Glomerular endothelial cell (primary cell): ENCODE data around the gene FAM174B. TPM values are rescaled to one million over a fixed set of nuclear protein-coding genes. Genes with fewer than 3 reads are reported as not detected.

Source experiments
- DNase-seq: peaks from one replicate; pipeline ENCODE4 v3.0.0-alpha.2; 2011; ENCODE audit warnings: low read depth, low spot score; ENCODE audit errors: extremely low read depth
- total RNA-seq: library from RNA; depleted of rRNA; stranded (reverse); fragments of >200 nt; gene quantifications from 2 replicates; pipeline ENCODE4 v1.2.3, GENCODE V29; 2015

The FAM174B gene
- total RNA-seq, 1 donor from 2014 or later, result 51.1 TPM

DNA sequence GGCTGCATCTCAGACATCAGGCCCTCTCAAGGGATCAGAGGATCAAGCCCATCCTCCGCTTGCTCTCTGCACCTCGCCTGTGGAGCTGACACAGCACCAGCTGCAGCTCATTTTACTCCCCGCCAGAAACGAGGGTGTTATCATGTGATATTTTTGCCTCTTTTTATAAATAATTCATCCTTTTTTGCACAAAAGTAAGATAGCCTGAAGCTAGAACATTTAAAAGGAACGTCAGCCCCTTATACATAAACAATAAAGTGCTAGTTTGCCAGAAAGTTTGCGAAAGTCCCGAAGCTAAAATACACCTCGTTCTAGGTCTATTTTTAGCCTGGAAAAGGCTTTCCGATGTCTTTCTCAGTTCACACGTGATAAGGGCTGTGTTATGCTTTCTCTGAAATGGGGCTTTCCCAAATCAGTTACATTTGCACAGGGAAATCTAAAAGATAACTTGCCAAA is 9.6 kb upstream of the FAM174B start:
- no peak for DNase-seq

DNA sequence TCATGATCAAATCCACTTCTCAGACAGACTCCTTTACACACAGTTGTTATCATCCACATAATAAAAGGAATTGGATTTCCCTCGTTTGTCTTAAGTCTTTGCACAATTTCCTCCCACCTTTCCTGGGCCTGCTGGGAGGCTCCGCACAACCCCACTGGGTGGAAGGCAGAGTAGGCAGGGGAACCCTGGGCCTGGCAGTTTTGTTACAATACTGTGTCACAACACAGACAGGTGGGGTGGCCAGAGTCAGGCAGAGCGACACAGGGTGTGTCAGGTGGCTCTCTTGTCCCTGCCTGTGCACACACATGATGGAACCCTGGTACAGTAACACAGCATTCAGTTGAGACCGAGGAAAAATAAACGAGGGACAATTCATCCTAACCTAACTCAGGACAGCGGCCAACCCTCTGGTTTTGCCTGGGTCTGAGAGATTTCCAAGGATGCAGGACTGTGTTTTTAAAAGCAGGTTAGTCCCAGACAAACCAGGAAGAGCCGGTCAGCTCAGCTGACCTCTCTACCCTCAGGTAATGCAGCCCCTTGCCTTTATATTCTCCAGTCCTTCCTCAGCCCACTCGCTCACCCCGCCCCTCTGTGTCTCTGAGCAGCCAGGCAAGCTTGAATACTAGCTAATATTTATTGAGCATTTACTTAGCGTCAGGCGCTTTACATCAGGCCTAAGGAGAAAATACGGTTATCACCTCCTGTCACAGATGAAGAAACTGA is 8.8 kb upstream of the FAM174B start:
- DNase-seq, result no peak

DNA sequence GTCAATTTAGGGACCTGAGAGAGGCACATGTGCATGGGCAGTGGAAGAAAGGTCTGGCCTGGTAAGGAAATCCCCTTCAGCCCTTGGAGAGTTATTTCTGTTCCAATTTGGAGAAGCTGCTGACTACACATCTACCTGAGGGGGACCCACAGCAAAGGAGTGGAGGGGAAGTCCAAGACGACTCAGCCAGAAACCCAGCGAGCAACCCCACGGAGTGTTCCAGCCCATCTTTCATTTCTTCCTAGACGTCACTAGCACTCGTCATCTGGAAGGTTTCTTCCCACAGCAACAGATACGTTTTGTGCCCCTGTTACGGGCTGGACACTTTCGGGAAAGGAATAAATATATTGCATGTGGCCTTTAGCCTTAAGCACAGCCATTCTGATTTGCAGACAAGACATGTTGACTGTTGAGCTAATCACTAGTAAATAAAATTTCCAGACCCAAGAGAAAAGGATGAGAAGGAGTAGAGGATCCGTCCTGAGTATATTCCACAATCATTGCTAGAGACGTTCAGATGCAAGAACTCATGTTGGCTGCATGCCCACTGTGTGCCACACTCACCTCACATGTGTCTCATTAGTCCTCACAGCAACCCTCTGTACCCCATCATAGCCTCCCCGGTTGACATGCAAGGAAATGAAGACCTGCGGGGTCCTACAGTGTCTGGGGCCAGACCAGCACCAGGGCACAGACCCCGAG is 7.8 kb upstream of the FAM174B start:
- DNase-seq, result no peak

DNA sequence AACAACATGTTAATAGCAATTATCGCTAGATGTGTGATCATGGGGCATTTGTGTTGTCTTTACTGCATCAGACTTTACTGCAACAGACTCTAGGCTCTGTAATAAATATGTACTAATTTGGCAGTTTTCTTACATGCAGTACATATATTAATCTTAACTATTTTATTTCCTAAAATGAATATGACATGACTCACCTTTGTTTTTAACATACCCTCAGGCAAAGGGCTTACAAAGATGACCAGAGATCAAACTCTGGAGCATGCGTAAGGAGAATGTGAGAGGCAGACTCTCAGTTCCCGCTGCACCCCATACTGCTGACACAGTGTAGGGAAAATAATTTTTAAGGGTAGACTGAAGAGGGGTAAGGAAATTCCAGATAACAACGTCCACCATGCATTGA is 7.2 kb upstream of the FAM174B start:
- DNase-seq, result no peak

DNA sequence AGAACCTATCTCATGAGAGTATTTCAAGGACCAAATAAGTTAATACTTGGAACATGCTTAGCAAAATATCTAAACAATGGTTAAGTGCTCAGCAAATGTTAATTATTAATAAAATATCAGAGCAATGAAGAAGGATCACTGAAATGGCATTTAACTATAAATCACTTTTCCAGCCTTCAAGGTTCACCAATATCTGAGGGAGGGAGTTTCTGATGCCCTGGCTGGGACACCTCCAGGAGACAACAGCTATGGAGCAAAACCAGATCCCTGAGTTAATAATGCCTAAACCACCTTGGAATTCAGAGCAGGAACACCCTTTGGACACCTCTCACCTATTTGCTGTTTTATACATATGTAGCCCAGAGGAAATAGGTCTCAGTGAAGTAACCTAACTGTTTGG is 6.4 kb upstream of the FAM174B start:
- no peak for DNase-seq

DNA sequence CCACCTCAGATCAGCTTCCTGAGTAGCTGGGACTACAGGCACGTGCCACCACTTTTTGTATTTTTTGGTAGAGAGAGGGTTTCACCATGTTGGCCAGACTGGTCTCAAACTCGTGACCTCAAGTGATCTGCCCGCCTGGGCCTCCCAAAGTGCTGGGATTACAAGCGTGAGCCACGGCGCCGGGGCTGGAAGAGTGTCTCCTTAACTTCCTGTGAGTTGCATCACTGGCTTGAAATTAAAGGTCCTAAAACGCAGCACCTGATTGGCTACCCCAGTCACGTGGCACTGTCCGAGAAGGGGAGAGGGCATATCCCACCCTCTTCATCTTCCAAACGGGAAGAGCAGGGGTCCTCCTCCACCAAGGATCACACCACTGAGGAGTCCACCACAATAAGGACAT is 5.5 kb upstream of the FAM174B start:
- DNase-seq, result no peak

DNA sequence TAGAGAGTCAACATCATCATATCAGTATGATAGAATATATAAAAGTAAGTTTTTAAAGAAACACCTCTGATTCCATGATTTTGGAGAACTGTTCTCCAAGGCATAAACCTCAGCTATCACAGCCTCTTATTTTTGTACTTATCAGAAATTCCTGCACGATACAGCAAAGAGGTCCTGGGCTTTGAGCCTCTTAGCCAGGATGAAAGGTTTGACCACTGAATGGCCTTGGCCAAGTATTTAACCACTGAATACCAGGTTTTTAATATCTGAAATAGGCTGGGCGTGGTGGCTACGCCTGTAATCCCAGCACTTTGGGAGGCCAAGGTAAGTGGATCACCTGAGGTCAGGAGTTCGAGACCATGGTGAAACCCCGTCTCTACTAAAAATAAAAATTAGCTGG is 1.9 kb upstream of the FAM174B start:
- no peak for DNase-seq

DNA sequence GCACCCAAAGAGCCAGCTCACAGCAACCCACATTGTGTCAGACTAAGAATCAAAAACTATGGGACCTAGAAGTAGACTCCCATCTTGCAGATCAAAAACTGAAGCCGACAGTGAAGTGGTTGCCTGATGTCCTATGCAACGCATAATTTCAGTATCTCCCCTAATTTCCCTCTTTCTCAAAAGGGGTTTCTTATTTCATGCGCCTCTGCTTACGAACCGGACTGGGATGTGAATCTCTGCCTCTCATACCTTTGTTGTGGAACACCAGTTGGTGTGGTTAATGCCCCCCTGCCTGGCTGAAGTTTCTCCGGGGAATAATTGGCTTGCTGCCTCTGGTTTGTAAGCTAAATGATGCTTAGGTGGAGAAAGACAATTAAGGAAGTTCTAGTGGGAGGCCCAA is 514 bp upstream of the FAM174B start:
- DNase-seq, result no peak

DNA sequence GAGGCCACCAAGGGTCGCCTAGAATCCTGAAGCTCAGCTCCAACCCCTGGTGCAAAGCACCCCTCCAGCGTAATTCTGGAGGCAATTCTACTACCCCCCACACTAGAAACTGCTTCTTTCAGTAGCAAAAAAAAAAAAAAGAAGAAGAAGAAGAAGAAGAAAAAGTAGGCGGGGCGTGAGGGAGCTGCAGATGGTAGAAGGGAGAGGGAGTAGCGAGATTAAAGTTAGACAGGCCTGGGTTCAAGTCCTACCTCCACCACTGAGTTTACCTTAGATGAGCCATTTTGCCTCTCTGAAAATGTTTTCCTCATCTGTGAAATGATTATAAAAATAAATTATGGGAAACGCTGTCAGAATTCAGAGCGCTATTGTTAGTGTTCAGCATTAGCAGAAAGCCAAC is 913 bp downstream of the FAM174B start:
- DNase-seq, result no peak

DNA sequence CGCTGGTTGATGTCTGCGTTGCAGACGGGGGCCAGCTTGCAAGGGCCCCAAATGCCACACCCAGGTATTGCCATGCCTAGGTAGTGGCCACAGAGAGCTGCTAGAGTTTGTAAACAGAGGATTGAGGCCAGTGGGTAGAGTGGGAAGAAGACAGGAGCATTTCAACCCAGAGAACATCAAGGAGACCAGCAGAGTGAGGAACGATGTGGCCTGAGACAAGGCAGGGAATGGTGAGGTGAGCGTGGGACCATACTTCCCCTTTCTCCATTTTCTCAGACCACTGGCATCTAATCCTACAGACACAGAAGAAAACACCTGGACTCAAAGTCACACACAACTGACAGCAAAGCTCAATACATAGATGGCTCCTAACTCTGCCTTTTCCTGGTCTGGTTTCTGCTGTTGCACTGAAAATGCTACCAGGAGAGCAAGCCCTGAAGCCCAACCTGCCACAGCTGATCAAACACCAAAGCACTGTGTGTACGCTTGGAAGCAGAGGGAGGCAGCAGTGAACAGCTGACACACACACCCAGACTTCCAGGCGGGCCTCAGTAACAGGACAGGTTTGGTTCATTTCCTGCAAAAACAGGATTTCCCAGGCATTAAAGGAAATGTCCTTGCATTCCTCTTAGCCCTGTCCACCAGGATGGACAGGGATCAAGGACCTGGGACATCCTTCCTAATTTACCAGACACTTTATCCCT is 1.6 kb downstream of the FAM174B start:
- no peak for DNase-seq

DNA sequence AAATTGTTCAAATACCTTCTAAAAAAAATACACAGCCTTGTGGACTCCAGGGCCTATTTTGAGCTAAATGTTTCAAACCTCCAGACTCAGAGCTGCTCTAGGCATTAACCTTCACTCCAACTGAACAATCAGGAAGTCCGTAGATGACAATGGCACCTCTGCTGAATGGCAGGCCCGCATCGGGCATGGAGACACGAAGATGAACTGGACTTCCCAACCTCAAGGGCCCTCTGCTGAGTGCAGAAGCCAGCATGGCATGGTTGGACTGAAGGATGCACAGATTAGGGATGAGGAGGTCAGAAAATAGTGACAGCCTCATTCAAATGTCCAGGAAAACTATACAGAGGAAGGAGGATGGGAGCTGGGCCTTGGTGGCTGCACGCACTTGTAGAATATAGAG is 2.2 kb downstream of the FAM174B start:
- no peak for DNase-seq

DNA sequence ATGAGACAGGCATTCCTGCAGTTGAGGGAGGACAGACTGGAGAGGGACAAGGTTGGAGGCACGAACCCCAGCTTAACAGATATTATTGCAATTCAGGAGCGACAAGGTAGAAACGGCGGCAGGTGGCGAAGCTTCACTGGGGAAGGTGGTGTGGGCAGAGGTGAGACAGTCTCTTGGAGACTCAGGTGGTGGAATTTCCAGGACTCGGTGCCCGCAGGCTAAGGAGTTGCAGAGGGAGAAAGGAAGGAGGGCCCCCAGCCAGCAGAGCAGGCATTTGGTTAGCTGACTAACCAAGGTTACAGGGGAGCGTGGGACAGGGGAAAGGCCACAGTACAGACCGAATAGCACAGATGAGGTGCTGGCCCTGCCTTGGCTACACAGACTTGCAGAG is 3.0 kb downstream of the FAM174B start:
- DNase-seq, result no peak

DNA sequence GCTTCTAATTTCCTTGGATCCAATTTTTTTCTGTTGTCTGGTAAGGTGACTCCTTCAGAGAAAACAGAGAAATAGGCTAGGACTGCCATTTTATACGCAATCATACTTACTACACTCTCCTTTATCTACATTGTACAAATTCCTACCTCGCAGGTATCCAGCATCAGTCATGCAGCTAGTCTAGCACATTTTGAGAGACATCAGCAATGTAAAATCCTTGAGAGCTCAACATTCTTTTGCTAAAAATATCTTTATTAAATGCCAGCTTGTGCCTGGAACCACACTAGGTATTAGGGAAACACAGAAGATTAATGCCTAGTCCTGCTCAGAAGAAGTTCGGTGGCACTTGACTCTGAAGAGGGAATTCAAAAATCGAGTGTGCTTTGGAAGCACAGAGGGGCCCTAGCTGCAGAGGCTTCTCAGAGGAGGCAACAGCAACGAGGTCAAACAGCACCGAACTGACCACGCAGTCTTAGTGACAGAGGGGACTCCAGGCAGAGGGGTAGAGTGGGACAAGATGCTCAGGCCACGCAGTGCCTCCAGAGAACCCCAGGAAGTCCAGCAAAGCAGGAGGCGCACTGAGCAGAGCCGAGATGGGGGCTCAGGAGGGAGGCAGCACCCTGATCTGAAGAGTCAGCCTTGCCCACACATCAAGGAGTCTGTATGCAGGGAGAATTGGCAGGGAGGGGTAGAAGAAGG is 3.5 kb downstream of the FAM174B start:
- no peak for DNase-seq

DNA sequence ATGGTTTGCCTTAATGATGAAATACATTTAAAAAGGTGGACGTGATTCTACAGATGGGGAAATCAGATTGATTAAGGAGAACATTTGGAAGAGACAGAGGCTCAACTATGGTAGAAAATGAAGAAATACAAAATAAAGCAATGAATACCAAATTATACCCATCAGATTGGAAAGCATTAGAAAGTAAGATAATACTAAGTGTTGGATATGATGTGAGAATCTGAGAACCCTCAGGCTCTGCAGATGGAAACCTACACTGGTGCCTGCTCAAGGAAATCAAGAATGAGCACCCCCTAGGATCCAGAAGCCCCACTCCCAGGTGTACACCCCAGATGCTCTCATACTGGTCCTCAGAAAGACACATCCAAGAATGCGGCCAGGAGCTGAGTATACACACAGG is 4.6 kb downstream of the FAM174B start:
- no peak for DNase-seq

DNA sequence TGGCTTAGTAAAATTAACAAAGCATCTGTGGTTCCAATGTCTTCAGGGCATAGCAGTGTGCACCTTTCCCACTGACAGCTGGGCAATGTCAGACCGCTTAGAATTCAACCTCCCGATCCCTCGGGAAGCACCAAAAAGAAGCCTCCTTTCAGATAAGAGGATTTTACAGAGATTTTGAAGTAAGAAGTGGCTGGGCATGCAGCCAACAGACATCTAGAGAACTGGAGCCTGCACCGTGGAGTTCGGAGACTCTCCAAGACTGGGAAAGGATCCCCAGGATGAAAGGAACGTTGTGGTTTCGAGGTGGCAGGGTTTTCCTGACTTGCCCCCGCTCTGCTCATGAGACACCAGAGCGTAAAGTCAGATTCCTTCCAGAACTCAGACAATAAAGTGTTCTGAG is 5.3 kb downstream of the FAM174B start:
- DNase-seq, result no peak

DNA sequence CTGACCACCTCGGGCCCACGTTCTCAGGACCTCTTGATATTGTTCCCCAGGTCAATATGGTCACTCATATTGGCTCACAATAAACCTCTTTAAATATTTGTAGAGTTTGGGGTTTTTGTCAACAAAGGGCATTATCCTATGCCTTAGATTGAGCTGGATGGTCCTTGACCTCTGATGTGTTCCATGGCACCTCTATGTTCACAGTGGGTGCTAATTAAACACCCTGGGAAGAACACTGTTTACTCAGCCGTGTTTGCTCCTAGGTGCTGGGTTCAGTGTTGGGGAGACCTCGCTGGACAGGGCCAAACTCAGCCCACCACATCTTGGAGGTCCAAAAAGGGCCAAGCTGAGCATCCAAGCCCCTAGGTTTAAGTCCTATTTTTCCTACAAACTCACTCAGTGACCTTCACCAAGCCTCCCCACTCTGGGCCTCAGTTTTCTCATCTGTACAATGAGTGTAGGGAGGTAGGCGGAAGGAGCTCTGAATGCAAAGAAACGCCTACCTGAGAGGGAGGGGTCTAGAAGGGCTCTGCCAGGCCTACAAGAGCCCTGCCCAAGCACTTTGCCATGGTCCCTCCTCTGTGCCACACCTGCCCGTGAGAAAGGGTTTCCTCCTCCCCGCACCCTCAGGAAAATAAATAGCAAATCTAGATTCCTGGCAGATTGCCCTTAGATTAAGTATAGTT is 7.2 kb downstream of the FAM174B start:
- DNase-seq, result no peak

DNA sequence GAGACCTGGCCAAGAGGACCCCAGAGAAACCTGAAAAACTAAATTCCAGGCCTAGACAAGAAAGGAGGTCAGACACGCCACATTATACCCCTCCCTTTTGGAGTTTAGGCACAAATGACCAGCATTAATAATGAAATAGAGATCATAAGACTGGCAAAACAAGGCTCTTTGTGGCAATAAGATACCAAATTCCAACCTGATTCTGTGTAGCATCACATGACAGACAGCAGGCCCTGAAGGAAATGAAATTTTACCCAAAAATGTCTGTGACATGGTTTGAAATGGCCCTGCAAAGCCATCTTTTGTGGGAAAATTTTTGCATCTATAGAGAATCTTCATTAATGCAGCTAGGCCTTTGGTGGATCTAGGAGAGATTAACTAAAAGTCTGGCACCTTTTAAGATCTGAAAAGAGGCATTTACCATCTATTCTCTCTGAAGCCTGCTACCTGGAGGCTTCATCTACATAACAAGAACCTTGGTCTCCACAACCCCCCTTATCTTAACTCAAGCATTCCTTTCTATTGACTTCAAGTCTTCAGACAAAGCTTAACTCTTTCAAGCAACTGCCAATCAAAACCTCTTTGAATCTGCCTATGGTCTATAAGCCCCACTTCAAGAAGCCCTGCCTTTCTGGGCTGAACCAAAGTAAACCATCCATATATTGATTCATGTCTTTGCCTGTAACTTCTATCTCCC is 8.0 kb downstream of the FAM174B start:
- no peak for DNase-seq

DNA sequence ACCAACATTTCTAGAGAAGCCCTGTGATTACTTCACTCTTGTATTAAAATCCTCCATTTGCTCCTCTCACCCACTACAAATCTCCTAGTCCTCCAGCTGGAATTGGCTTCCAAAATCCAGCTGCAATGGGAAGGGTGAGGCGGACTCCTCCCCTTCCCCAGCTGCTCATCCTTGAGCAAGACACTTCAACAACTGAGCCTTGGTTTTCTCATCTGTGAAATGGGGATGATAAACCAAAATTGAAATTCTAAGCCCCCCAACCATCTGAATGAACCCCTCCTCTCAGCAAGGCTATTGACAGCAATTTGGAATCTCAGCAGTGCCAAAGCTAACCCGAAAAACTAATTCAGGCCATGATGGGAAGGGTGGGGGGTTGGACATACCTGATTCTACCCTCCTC is 9.4 kb downstream of the FAM174B start:
- DNase-seq, result no peak

DNA sequence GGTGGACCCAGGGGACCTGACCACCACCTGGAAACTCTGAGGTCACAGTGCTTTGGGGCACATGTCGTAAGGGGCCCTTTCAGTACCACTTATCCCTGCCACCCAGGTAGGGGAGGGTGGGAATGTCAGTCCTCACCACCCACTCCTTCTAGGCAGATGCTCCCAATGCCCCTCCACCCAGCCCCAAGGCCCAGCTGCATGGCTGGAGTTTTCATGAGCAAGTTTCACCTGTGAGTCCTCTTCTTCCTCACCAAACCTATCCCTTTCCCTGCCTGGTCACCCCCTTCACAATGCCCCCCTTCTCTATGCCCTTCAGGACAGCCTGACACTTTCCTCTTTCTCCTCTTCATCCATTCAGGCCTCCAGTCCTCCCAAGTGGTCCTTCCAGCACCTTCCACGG is 9.8 kb downstream of the FAM174B start:
- no peak for DNase-seq

DNA sequence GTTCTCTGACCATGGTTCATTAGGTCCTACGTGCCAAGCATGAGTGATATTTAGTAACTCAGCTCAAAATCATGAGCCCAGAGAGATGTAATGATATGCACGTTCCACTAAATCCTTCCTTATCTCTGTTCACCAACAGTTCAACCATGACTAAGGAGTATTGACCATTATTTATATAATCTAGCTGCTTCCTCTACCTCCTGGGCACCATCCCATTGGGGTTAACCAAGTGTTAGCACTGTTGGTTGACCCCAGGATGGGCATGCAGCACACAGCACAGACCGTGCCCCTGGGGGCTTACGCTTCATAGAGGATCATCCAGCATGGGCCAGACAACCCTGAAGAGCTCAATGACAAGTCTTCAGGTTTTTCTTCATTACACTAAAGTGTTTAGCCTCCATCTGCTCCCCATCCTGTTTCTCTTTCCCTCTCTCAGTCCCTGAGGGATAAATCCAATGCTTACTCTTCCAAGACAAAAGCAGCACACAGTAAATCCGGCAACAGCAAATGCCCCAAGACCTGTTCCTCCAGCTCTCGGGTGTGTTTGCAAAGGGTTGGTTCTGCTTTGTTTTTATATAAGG is 10.4 kb downstream of the FAM174B start:
- no peak for DNase-seq
